Testis (tissue), 2 donors: ENCODE measurements around the gene PDE12.

Experiments used
- POLR2A ChIP-seq: fragments of 450-650 bp; IDR thresholded peaks from one replicate; pipeline ENCODE4 v1.6.1; 2017; ENCODE audit warnings: antibody characterized with exemption, mild to moderate bottlenecking, moderate library complexity
- TF ChIP-seq, protein P1 (sequence below), 3 experiments: fragments of 450-650 bp in 2 of 3; fragments of 200-600 bp in 1 of 3; sonication (generic) in 1 of 3; IDR thresholded peaks; one replicate each; pipeline ENCODE4 v1.5.1; 2016 to 2019; ENCODE audit warnings: antibody characterized with exemption in 3 of 3, mild to moderate bottlenecking in 2 of 3, moderate library complexity in 1 of 3

DNA sequence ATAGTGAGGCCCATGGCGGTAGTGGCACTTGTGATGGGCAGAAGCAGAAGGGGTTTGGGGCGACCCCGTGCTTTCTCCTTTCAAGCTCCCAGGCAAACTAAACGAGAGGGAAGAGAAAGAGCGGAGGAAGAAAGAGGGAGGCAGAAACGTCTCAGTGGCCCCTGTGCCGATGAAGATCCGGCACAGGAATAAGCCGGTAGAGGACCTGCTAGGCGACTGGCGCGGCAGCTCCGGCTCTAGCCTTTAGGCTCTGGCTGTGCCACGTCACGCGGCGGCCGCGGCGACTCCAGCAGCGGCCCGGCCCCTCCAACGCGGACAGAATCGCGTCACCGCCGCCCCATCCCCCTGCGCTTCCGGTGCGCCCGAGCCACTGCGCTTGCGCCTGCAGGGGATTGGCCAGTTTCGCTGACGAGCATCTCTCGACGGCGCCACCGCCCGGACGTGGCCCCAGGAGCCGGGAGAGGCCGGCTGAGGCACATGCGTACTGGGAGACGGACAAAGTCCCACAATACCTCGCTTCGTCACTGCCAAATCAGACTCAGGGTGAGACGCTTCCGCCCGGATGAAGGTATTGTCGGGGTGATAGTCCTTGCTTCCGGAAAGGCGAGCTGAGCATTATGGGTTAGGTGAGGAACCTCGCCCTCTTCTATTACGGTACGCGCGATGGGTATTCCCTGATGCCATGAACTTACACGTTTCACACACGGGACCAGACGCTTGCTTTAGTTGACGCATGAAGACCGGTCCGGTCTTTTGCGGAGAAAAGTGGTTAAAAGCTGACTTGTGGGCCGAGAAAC is 41.3 kb downstream of the PDE12 start, which contains the start of gene ARF4:
- TF ChIP-seq, protein P1, sequence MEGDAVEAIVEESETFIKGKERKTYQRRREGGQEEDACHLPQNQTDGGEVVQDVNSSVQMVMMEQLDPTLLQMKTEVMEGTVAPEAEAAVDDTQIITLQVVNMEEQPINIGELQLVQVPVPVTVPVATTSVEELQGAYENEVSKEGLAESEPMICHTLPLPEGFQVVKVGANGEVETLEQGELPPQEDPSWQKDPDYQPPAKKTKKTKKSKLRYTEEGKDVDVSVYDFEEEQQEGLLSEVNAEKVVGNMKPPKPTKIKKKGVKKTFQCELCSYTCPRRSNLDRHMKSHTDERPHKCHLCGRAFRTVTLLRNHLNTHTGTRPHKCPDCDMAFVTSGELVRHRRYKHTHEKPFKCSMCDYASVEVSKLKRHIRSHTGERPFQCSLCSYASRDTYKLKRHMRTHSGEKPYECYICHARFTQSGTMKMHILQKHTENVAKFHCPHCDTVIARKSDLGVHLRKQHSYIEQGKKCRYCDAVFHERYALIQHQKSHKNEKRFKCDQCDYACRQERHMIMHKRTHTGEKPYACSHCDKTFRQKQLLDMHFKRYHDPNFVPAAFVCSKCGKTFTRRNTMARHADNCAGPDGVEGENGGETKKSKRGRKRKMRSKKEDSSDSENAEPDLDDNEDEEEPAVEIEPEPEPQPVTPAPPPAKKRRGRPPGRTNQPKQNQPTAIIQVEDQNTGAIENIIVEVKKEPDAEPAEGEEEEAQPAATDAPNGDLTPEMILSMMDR (IDR thresholded peaks at IDR 0.05): peak in 1 of 3 experiments; percentile 26
- peak; percentile 93 for TF ChIP-seq POLR2A
